Ovary (tissue), 9 donors: ENCODE data around the gene AQP2. TPM values are rescaled to one million over a fixed set of nuclear protein-coding genes. Genes with fewer than 3 reads are reported as not detected.
"Not testable (repeated sequence)": the region's sequence is repeated elsewhere in the genome, so short reads cannot be mapped to it uniquely, and the experiment has no call there.

Experiments used
- DNase-seq, 5 donors: peaks; one replicate each; pipeline ENCODE4 v3.0.0-alpha.2; 2019 to 2020
- H3K27ac ChIP-seq, 2 donors: fragments of 200-600 bp; one replicate each; pipeline versions ENCODE4 v1.5.1 to v1.8.0; 2019 to 2022
- H3K27me3 ChIP-seq: fragments of 200-600 bp; one replicate; pipeline ENCODE4 v1.8.0; 2022
- H3K36me3 ChIP-seq: fragments of 200-600 bp; sonication (generic); one replicate; pipeline ENCODE4 v1.5.1; 2019
- H3K4me1 ChIP-seq: one replicate; pipeline ENCODE4 v1.8.1; 2013; ENCODE audit warnings: mild to moderate bottlenecking, moderate library complexity; ENCODE audit not compliant: insufficient read depth
- H3K4me3 ChIP-seq: fragments of 200-600 bp; sonication (generic); one replicate; pipeline ENCODE4 v1.5.1; 2017
- H3K9me3 ChIP-seq, 2 donors: fragments of 200-600 bp in 1 of 2; sonication (generic) in 1 of 2; one replicate each; pipeline versions ENCODE4 v1.5.1 to v1.8.1; 2013 to 2019; ENCODE audit warnings: mild to moderate bottlenecking in 1 of 2, moderate library complexity in 1 of 2
- EP300 ChIP-seq: sonication (generic); formaldehyde crosslinking; IDR thresholded peaks from one replicate; pipeline ENCODE4 v1.6.1; 2017; ENCODE audit warnings: antibody characterized with exemption
- POLR2A ChIP-seq: fragments of 450-650 bp; IDR thresholded peaks from one replicate; pipeline ENCODE4 v1.6.1; 2017; ENCODE audit warnings: antibody characterized with exemption, mild to moderate bottlenecking, moderate library complexity
- WGBS, 3 donors: extraction: QIAGEN DNeasy Blood & Tissue Kit in 1 of 3; methylation state at CpG; one replicate each; pipeline versions ENCODE4 v1.1.5 to v1.1.7; 2013 to 2017; 5-methylcytosine and 5-hydroxymethylcytosine counted together
- intact Hi-C, 4 donors: fragments of 100-400 bp; cut with DNase I; formaldehyde crosslinking; loops; one replicate each; pipeline versions ENCODE4 v1.11.0 to v1.15.1; 2022 to 2023
- polyA plus RNA-seq, 2 donors: library from polyadenylated mRNA; stranded (reverse); fragments of 200-250 nt in 1 of 2; fragments of 350-450 nt in 1 of 2; fragmentation: Illumina TruSeq in 1 of 2; extraction: RNeasy Lipid Tissue Mini Kit (QIAGEN cat#74804) in 1 of 2; gene quantifications; one replicate each; pipeline ENCODE4 v1.2.3, GENCODE V29; 2013 to 2014
- total RNA-seq, 7 donors: library from RNA; depleted of rRNA in 2 of 7; stranded (reverse); fragments of >200 nt in 2 of 7; fragmentation: NEBNext Ultra II Directional in 3 of 7; extraction: Animal tissue kit (Norgen Biotek cat#: 25700) in 3 of 7; gene quantifications; one replicate each; pipeline versions ENCODE4 v1.1.0 to v1.2.4, GENCODE V29; 2016 to 2023
- TF ChIP-seq, protein P1 (sequence below), 3 donors: fragments of 450-650 bp in 2 of 3; fragments of 200-600 bp in 1 of 3; IDR thresholded peaks; one replicate each; pipeline versions ENCODE4 v1.5.1 to v1.8.0; 2016 to 2022; ENCODE audit warnings: antibody characterized with exemption in 3 of 3, mild to moderate bottlenecking in 1 of 3
- donor health status: DM: no; HTN: no; CAD: no; lungs with moderate emphysema.
- donor health status: DM: no; HTN: no; CAD: no.
- donor health status: Bipolar disorder and iron deficiency.
- donor health status: DM: yes; HTN: yes; CAD: no.
- donor health status: DM: no; HTN: no; CAD: no.
- donor health status: DM: yes; HTN: yes; CAD: no.

AQP2 gene
- total and polyA plus RNA-seq, 9 donors: 0.11 to 3.7 (median 2.1) TPM; not detected in 6

DNA sequence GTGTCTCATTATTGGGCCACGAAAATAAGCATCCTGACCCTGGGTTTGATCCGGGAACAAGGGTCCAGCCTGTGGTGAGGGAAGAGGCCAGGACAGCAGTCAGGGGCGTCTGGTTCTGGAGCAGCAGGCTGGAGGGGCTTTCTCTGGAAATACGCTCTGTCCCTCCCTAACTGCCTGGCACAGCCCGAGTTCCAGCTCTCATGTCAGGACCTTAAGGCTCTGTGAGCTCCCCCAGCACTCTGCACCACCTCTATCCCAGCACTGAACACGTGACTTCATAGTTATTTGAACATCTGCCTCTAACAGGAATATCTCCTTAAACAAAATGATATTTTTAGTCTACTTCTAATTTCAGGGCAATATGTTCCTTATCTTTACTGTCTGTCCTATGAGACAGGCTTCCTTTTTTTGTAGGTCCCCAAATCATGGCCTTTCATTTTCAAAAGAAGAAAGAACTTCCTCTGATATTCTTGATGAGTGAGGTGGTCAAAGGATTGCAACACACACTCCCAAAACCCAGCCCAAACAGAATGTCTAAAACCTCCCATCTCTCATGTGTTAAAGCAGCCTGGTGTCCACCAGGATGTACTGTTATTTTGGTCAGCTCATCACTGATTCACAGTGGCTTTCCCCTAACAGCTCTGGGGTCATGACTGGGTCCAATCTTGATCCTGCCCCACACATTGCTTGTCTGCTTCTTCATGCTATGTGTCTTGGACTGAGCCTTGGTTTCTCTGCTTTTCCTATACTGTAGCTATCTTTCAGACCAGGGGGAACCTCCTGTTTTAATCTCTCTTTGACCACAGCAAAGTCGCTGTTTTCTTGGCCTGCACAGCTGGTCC lies 31.9 kb downstream of the AQP2 start:
- intact Hi-C loops: no loop called here
- no peaks in the 10 kb centered on the region for H3K36me3 ChIP-seq
- no peak overlapping the region for H3K4me3 ChIP-seq
- H3K27me3 ChIP-seq: no peaks in the 10 kb centered on the region
- no peaks in the 10 kb centered on the region for H3K4me1 ChIP-seq
- no peak overlapping the region for H3K27ac ChIP-seq
- 57 to 67% (median 61%) methylated on average over 7 of the region's 7 CpGs for WGBS, 3 donors
- no peak for TF ChIP-seq POLR2A
- H3K9me3 ChIP-seq: no peaks in the 10 kb centered on the region
- DNase-seq: no peak

GRCh38 chr12:49983892-49984291 lies 33.4 kb downstream of the AQP2 start:
- Histone ChIP-seq H3K4me3 (no peak overlapping the region), H3K27ac (no peak overlapping the region), H3K27me3 (no peaks in the 10 kb centered on the region), H3K4me1 (no peaks in the 10 kb centered on the region), H3K9me3 (no peaks in the 10 kb centered on the region), H3K36me3 (no peaks in the 10 kb centered on the region)
- TF ChIP-seq, protein P1, sequence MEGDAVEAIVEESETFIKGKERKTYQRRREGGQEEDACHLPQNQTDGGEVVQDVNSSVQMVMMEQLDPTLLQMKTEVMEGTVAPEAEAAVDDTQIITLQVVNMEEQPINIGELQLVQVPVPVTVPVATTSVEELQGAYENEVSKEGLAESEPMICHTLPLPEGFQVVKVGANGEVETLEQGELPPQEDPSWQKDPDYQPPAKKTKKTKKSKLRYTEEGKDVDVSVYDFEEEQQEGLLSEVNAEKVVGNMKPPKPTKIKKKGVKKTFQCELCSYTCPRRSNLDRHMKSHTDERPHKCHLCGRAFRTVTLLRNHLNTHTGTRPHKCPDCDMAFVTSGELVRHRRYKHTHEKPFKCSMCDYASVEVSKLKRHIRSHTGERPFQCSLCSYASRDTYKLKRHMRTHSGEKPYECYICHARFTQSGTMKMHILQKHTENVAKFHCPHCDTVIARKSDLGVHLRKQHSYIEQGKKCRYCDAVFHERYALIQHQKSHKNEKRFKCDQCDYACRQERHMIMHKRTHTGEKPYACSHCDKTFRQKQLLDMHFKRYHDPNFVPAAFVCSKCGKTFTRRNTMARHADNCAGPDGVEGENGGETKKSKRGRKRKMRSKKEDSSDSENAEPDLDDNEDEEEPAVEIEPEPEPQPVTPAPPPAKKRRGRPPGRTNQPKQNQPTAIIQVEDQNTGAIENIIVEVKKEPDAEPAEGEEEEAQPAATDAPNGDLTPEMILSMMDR (IDR thresholded peaks at IDR 0.05): no peak
- TF ChIP-seq POLR2A: no peak
- no peak for TF ChIP-seq EP300
- WGBS, 3 donors: 1 to 3% (median 1%) methylated on average over 8 of the region's 8 CpGs
- DNase-seq: no peak
- intact Hi-C loops: no loop called here

- TF ChIP-seq POLR2A (no peak), EP300 (no peak)
- TF ChIP-seq, protein P1 (IDR thresholded peaks at IDR 0.05): no peak
- no peaks in the 10 kb centered on the region for H3K27me3 ChIP-seq
- no peak overlapping the region for H3K27ac ChIP-seq
- intact Hi-C loops: no loop called here
- no peaks in the 10 kb centered on the region for H3K9me3 ChIP-seq
- H3K4me1 ChIP-seq: no peaks in the 10 kb centered on the region
- H3K36me3 ChIP-seq: no peaks in the 10 kb centered on the region
- DNase-seq: no peak
- 87 to 88% (median 87%) methylated on average over 9 of the region's 9 CpGs for WGBS, 3 donors
- no peak overlapping the region for H3K4me3 ChIP-seq
Observed at GRCh38 chr12:49984476-49985359, 34.2 kb downstream of the AQP2 start.

GRCh38 chr12:49985981-49986380 lies 35.4 kb downstream of the AQP2 start:
- no peak for DNase-seq
- Histone ChIP-seq H3K27me3 (no peaks in the 10 kb centered on the region), H3K4me3 (no peak overlapping the region), H3K27ac (no peak overlapping the region), H3K9me3 (no peaks in the 10 kb centered on the region), H3K4me1 (no peaks in the 10 kb centered on the region), H3K36me3 (no peaks in the 10 kb centered on the region)
- WGBS, 3 donors: 80 to 86% (median 80%) methylated on average over 5 of the region's 5 CpGs
- intact Hi-C loops: no loop called here
- TF ChIP-seq, protein P1 (IDR thresholded peaks at IDR 0.05): no peak
- TF ChIP-seq POLR2A: no peak
- no peak for TF ChIP-seq EP300

GRCh38 chr12:49986476-49986875 lies 35.9 kb downstream of the AQP2 start:
- H3K4me1 ChIP-seq, intact Hi-C loops, H3K27me3 ChIP-seq, DNase-seq, H3K9me3 ChIP-seq, H3K36me3 ChIP-seq, H3K4me3 ChIP-seq, H3K27ac ChIP-seq: not testable (repeated sequence)
- 92 to 93% (median 93%) methylated on average over 3 of the region's 3 CpGs for WGBS, 3 donors
